ENCODE data around the gene KCNA5.

The KCNA5 gene

GRCh38 chr12:5064913-5065490 lies 21.3 kb downstream of the KCNA5 start:
- DNase-seq (ENCODE audit: low read depth): no peak

- DNase-seq (ENCODE audit: low read depth): no peak
These were observed 22.6 kb downstream of the KCNA5 start for GRCh38 chr12:5066251-5066650.

GRCh38 chr12:5068126-5068525 lies 24.4 kb downstream of the KCNA5 start:
- no peak for DNase-seq (ENCODE audit: low read depth)

DNA sequence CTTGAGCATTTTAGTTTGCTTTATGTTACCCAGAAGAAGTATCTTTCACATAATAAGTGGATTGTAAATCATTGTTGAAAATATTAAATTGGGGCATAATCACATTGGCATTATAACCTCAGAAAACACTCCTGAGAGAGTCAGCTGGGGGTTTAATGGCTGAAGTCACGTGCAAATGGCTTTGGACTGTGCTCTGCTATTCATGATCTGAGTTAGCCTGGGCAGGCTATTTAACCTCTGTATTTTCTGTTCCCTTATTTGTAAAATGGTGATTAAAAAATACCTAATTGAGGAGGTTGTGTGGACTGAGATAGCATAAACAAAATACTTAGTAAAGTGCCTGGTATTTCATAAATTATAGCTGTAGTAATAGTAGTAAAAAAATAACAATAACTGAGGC lies 24.9 kb downstream of the KCNA5 start:
- DNase-seq (ENCODE audit: low read depth): no peak

DNA sequence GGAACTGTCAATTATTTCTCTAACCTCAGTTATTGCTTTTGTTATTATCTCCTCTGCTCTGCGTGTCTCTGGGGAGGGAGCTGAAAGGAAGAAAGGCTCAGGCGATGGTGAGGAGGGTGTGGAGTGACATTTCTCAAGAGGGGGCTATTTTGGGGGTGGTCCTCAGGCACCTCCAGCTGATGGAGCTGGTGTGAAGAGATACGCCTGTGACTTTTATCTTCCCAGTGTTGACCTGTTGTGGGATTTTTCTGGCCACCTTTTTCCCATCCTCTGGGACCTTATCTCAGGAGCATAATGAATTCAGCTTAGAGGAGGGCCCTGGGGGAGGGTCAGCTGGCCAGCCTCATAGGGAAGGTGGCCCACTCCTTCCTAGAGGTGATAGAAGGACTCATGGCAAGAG lies 26.4 kb downstream of the KCNA5 start:
- DNase-seq (ENCODE audit: low read depth): no peak

DNA sequence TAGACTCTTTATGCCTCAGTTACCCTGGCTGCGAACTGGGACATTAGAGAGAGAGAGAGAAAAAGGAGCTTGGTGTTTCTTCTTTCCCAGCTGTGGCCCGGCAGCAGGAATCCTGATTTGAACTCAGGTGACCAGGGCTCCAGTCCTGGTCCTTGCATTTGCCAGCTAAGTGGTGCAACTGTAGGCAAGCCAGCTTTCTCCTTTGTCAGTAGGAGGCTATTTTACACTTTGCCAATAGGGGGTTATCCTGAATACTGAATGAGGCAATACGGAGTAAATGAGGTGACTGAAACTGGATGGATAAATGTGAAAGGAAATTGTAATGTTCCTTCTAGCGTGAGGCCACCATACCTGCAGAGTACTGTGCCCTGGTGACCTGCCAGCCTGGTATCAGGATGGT lies 27.8 kb downstream of the KCNA5 start:
- DNase-seq (ENCODE audit: low read depth): no peak

DNA sequence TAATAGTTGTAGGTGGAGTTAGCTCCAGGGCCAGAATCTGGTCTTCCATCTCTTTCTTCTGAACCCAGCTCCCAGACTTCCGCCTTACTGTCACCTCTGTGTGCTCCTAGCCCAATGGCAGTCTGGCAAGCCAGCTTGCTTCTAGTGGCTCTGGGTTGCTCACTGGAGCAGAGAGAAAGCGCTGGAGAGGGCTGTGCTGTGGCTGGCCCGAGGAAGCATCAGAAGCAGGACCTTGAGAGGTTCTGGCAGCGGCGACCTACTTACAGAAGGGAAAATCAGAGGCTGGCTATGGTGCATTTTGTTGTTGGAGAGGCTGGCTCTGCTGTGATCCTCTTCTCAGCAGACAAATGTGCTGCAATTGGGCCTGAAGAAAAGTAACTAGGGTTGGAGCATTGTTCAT lies 28.6 kb downstream of the KCNA5 start:
- DNase-seq (ENCODE audit: low read depth): no peak

DNA sequence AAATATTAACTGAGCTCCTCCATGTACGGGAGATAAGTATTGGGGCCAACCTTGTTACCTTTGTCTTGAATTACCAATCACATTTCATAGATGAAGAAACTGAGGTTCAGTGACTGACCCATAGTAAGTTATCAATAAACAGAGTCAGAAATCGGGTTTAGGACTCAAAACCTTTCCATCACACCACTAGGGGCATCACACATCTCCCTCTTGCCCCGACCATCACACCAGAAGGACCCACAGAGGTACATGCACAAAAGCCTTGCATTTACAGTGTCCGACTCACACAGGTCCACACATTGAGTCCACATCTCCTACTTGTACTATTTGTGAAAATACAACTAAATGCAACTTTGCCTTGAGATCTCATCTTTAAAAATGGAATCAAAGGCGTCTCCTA lies 29.4 kb downstream of the KCNA5 start:
- DNase-seq (ENCODE audit: low read depth): no peak

- no peak for DNase-seq (ENCODE audit: low read depth)
These were observed 30.2 kb downstream of the KCNA5 start for GRCh38 chr12:5073853-5074252.

DNA sequence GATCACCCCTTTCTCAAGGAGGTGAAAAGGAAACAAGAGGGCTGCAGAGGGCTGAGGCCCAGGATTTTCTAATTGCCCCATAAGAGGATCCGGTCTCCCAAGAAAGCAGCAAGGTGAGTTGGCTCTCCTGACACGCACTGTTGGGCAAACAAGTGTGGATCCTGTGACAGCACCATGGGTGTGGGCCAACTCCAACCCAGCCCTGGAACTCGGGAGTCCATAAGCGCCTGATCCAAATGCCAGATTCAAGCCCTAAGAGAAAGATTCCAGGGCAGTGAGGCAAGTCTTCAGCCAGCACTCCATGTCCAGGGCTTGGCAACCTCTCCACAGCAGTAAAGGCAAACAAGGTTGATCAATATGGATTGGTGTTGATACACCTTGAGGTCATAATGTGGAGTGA lies 33.1 kb downstream of the KCNA5 start:
- no peak for DNase-seq (ENCODE audit: low read depth)

DNA sequence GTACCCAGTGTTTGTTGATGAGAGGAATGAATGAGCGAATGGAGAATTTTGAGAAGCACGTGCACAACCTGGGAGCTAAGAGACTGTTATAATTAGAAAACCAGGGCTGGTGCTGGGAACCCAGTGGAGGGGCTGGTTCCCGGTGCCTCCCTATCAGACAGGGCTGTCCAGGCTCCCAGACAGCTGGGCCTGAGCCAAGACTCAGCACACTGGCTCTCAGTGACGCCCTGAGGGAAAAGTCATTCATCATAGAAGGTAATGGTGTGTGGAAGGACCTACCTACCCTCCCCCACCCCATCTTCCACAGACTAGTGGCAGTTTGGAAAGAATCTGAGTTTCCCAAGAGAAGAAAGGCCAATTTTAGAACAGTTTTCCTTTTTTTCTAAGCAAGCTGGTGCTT lies 34.7 kb downstream of the KCNA5 start:
- DNase-seq (ENCODE audit: low read depth): no peak

- no peak for DNase-seq (ENCODE audit: low read depth)
These were observed 37.3 kb downstream of the KCNA5 start for GRCh38 chr12:5081016-5081415.

DNA sequence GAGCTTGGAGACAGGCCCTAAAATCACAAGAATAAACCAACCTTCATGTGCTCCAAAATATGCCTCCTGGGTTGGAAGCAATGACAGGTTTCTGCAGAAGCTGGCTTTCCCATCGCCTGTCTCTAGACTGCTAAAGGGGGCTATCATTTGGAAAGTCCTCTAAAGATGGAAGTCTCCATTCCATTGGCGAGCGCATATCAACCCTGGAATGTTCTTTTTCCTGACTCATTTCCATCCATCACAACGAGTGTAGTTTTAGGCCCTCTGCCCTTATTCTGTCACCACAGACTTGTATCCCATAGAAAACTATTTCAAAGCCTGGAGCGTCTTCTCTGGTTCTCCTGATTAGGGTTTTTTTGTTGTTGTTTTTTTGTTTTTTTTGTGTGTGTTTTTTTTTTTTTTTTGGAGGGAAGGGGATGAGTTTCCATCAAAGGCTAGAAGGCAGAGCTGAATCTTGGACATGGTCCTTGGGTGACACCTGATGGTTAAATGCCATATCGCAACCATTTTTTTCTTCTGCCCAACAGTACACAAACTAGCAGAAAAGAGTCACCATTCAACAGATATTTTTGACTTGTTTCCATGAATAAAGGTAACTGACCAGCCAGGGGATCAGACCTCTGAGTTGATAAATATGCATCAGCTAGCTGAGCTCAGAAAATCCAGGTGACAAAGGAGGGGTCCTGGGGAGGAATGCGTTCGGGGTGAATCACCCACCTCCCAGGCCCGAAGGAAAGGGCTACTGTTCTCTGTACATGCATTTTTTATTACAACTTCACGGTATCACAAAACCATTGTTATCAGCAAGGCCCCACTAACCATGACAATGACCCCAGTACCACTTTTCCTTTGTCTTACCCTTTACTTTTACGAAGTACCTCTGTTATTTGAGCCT lies 40.5 kb downstream of the KCNA5 start:
- DNase-seq (ENCODE audit: low read depth): no peak

GRCh38 chr12:5085896-5086295 lies 42.2 kb downstream of the KCNA5 start:
- no peak for DNase-seq (ENCODE audit: low read depth)

DNA sequence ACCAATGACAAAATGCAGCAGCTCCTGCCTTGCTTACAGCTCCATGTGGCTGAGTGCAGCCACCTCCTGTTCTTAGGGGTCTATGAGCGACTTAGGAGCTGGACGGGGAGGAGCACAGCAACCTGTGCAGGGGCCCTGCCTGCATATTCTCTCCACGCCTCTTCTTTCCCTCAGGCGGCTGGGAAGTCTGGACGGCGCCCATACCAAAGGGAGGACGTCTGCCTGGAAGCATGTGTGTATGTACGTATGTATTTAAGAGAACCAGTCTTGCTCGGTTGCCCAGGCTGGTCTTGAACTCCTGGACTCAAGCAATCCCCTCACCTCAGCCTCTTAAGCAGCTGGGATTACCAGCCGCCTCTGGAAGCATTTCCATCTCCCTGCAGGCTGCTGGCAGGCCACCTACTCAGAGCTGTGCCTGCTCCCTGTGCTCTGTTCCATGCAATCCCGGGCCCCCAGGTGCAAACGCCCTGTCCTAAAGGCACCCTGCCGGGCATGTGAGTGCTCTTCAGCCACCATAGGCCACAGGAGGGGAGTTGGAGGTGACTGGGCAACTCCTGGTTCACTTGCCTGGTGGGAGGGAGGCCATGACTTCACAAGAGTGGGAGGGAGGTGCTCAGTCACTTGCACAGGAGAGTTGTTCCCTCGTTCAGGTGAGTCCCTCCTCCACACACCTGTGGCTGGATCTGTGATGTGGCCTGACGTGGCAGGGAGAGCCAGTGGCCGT lies 44.3 kb downstream of the KCNA5 start:
- DNase-seq (ENCODE audit: low read depth): no peak

DNA sequence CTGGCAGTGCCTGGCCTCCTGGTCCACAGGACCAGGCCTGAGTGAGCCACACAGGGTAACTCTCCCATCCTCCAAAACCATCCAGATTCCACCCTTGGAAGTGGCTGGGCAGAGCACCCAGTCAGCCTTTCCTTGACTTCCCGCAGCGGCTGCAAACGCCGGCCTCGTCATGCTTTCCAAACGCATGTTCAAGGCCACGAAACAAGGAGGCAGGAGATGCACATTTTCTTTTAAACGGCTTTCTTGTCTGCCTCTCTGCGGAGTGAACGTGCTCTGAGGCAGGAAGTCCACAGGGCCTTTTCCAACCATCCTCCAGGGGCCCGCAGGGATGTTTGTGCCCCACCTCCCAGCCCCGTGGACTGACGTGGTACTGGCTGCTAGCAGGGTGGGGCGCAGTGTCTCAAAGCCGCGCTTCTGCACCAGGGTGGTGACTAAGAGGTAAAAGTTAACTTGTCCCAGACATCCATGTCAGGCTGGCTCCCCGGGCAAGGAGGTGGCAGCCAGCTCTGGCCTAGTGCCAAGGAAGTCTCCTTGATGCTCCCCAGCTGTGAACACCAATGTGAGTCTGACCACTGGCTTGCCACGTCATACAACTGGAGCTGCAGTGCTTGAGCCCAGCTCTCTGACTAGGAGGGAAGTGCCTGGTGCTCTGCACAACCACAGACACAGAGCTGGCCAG lies 45.0 kb downstream of the KCNA5 start:
- DNase-seq (ENCODE audit: low read depth): no peak

- DNase-seq (ENCODE audit: low read depth): no peak
These were observed 50.9 kb downstream of the KCNA5 start for GRCh38 chr12:5094551-5094950.

- DNase-seq (ENCODE audit: low read depth): no peak
These were observed 51.3 kb downstream of the KCNA5 start for GRCh38 chr12:5094986-5095385.

Data from T-helper 22 cell (primary cell).